Measurements from ENCODE around the gene ASB4.

DNA sequence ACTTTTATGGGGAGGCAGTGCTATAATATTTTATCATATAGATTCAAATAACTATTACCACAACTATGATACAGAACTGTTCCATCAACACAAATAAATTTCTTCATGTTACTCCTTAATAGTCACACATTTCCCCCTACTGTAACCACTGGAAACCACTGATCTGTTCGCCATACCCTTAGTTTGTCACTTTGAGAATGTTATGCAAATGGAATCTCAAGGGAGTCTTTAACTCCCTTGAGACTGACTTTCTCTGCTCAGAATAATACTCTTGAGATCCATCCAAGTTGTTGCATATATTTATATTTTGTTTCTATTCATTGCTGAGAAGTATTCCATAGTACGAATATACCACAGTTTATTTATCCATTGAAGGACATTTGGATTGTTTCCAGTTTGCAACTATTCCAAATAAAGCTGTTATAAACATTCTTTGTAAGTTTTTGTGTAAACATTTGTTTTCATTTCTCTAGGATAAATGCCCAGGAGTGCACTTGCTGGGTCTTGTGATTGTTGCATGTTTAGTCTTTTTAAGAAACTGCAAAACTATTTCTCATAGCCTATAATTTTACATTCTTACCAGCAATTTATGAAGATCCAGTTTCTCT is 31.2 kb upstream of the ASB4 start:
- TF ChIP-seq, protein P1, sequence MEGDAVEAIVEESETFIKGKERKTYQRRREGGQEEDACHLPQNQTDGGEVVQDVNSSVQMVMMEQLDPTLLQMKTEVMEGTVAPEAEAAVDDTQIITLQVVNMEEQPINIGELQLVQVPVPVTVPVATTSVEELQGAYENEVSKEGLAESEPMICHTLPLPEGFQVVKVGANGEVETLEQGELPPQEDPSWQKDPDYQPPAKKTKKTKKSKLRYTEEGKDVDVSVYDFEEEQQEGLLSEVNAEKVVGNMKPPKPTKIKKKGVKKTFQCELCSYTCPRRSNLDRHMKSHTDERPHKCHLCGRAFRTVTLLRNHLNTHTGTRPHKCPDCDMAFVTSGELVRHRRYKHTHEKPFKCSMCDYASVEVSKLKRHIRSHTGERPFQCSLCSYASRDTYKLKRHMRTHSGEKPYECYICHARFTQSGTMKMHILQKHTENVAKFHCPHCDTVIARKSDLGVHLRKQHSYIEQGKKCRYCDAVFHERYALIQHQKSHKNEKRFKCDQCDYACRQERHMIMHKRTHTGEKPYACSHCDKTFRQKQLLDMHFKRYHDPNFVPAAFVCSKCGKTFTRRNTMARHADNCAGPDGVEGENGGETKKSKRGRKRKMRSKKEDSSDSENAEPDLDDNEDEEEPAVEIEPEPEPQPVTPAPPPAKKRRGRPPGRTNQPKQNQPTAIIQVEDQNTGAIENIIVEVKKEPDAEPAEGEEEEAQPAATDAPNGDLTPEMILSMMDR (IDR thresholded peaks at IDR 0.05): no peak
- TF ChIP-seq POLR2A (IDR thresholded peaks at IDR 0.05): no peak
- TF ChIP-seq EP300 (IDR thresholded peaks at IDR 0.05): no peak

Measured in tibial nerve (tissue), 4 donors.